ENCODE measurements around the gene DPY30. TPM values are rescaled to one million over a fixed set of nuclear protein-coding genes. Genes with fewer than 3 reads are reported as not detected.

Gene DPY30
- total RNA-seq, 1 experiment from 2014 or later = 88.3 TPM

GRCh38 chr2:31979018-31979417 lies 60.6 kb downstream of the DPY30 start:
- H3K9me3 ChIP-seq (ENCODE audit: low read length) = no peaks in the 10 kb centered on the region; the same call in 1 of the 2 replicates
- no peak overlapping the region for H3K4me2 ChIP-seq (ENCODE audit: low read depth, low read length, poor library complexity, severe bottlenecking)
- 0 out of 2 replicates have a peak, but pooled peaks cover 1% of the 10 kb centered on the region for H4K20me1 ChIP-seq (ENCODE audit: insufficient read depth, low read depth, low read length)
- peaks cover 31% of the 10 kb centered on the region for H3K4me1 ChIP-seq (ENCODE audit: low read length)
- H2AFZ ChIP-seq (ENCODE audit: low read length) = no peak overlapping the region
- H3K27ac ChIP-seq (ENCODE audit: low read length) = no peak overlapping the region
- H3K9ac ChIP-seq (ENCODE audit: low read length) = no peak overlapping the region
- H3K79me2 ChIP-seq (ENCODE audit: low read length) = peaks cover 99% of the 10 kb centered on the region
- no peak overlapping the region for H3K4me3 ChIP-seq (ENCODE audit: low read length)
- no peak for DNase-seq
- H3K27me3 ChIP-seq (ENCODE audit: low read length) = no peaks in the 10 kb centered on the region
- 0 out of 2 replicates have a peak, but pooled peaks cover 5% of the 10 kb centered on the region for H3K36me3 ChIP-seq (ENCODE audit: insufficient read depth, low read length)
- H3K9me2 ChIP-seq (replicated peaks; ENCODE audit: insufficient read depth, low read length) = no peaks in the 10 kb centered on the region

- Histone ChIP-seq H3K4me3 (ENCODE audit: low read length) (no peak overlapping the region), H3K9ac (ENCODE audit: low read length) (no peak overlapping the region), H2AFZ (ENCODE audit: low read length) (no peak overlapping the region), H3K27ac (ENCODE audit: low read length) (no peak overlapping the region), H3K4me2 (ENCODE audit: low read depth, low read length, poor library complexity, severe bottlenecking) (no peak overlapping the region), H3K9me3 (ENCODE audit: low read length) (no peaks in the 10 kb centered on the region; the same call in 1 of the 2 replicates), H3K9me2 (replicated peaks; ENCODE audit: insufficient read depth, low read length) (no peaks in the 10 kb centered on the region), H3K79me2 (ENCODE audit: low read length) (peaks cover 99% of the 10 kb centered on the region), H3K36me3 (ENCODE audit: insufficient read depth, low read length) (0 out of 2 replicates have a peak, but pooled peaks cover 4% of the 10 kb centered on the region), H4K20me1 (ENCODE audit: insufficient read depth, low read depth, low read length) (no peaks in the 10 kb centered on the region), H3K27me3 (ENCODE audit: low read length) (no peaks in the 10 kb centered on the region), H3K4me1 (ENCODE audit: low read length) (peaks cover 37% of the 10 kb centered on the region)
- DNase-seq = no peak
Measured at GRCh38 chr2:31978436-31978835, 61.2 kb downstream of the DPY30 start.

Other genes starting within 250 kb of the DPY30 start
- 56.8 and 62.9 TPM in 2 replicates for gene MEMO1, start 28.8 kb downstream of the DPY30 start, total RNA-seq (2014; rRNA removed; shearing (Covaris generic); ENCODE audit: low replicate concordance)
- gene SPAST, start 23.8 kb upstream of the DPY30 start, total RNA-seq (2014; rRNA removed; shearing (Covaris generic); ENCODE audit: low replicate concordance) = 27.0 and 48.3 TPM in 2 replicates
- gene SLC30A6, start 126.1 kb upstream of the DPY30 start, total RNA-seq (2014; rRNA removed; shearing (Covaris generic); ENCODE audit: low replicate concordance) = 11.5 and 23.7 TPM in 2 replicates
- gene NLRC4, start 225.1 kb upstream of the DPY30 start, total RNA-seq (2014; rRNA removed; shearing (Covaris generic); ENCODE audit: low replicate concordance) = 0.51 and 1.6 TPM in 2 replicates
- 18.5 and 95.3 TPM in 2 replicates for gene YIPF4, start 238.1 kb upstream of the DPY30 start, total RNA-seq (2014; rRNA removed; shearing (Covaris generic); ENCODE audit: low replicate concordance)

Data from Karpas-422 (cell line).